RCC 7860 (cell line): ENCODE results near the gene FGFR3.

Source experiments
- DNase-seq: peaks from one replicate; pipeline ENCODE4 v3.0.0-alpha.2; 2015; ENCODE audit warnings: low spot score
- FAIRE-seq: peaks from 2 replicates; lab custom pipeline; 2012; peaks lifted over from hg19 to GRCh38; lab: Jason Lieb, UNC

The FGFR3 gene

DNA sequence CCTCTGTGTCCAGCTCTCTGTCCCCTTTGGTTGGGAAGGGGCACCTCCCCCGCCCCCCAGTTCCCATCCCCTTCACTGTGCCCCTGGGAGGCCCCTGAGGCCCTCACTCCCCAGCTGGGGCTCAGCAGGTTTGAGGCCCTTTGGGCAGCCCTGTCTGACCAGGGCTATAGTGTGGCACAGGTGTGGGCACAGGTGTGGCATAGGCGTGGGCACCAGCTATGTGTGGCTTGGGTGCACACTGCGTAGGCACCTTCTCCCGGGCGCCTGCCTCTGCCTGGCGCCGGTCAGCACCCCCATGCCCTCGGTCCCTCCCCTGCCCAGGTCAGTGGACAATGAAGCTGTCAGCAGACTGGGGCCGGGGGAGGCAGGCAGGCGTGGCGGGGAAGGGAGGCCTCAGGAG, 7.5 kb upstream of the FGFR3 start:
- no peak for FAIRE-seq

DNA sequence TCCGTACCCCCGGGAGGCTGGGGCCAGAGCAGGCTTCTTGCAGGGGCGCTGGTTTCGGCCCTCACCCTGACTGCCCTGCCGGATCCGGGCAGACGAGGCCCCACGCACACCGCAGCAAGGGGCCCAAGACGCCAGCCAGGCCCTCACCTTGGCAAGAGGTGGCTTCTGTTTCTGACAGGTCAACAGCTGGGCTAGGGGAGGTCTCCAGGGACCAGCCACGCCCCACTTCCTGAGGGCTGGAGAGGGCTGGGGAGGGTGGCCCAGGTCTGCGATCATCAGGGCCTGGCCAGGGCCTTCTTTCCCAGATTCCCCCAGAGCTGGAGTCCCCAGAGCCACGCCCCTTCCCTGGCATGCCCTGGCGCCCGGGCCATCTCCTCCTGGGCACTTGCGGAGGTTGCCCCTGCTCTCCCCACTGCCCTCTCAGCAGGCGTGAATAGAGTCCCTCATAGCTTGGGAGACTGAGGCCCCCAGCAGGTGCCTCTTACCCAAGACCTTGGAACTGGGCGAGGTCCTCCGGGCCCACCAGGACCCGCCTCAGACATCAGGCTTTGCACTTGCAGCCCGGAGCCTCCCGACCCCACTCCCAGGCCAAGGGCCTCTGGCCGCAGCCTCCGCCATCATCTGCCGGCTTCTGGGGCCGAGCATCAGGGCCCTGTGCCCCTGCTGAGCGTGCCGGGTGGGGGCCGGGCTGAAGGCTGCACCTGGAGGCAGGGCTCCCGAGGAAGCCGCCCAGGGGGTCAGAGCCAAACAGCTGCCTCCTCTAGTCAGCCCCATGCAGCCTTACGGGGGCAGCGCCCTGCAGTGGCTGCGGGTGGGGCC, 6.3 kb upstream of the FGFR3 start:
- FAIRE-seq (no peak), DNase-seq (no peak)

More for the DNA sequence above, 7.5 kb upstream of the FGFR3 start:
- DNase-seq = no peak

- DNase-seq = no peak
- FAIRE-seq = no peak
Observed at GRCh38 chr4:1787411-1788077, 5.5 kb upstream of the FGFR3 start.

- FAIRE-seq (no peak), DNase-seq (no peak)
Observed at GRCh38 chr4:1788254-1788973, 4.7 kb upstream of the FGFR3 start.

GRCh38 chr4:1789552-1789951, 3.5 kb upstream of the FGFR3 start:
- FAIRE-seq = no peak
- DNase-seq = no peak

- no peak for FAIRE-seq
- DNase-seq = no peak
Observed at GRCh38 chr4:1790005-1790404, 3.1 kb upstream of the FGFR3 start.

- FAIRE-seq (no peak), DNase-seq (no peak)
Observed at GRCh38 chr4:1792158-1792831, 798 bp upstream of the FGFR3 start.

DNA sequence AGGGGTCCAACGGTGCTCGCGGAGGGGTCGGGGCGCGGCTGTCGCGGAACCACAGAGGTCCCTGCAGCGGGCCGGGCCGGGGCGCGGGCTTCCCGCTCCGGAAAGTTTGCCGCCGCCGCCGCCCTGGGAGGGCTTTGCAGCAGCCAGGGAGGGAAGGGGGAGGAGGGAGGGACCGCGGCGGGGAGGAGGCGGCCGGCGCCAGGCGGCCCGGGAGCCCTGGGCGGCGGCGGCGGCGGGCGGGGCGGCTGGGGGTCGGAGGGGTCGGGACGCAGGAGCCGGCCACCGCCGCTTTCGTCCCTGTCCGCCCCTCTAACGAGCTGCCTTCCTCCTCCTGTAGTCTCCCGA, 375 bp downstream of the FGFR3 start:
- FAIRE-seq (no peak), DNase-seq (no peak)

- DNase-seq = no peak
- FAIRE-seq = no peak
Observed at GRCh38 chr4:1793940-1794808, 1.1 kb downstream of the FGFR3 start.

DNA sequence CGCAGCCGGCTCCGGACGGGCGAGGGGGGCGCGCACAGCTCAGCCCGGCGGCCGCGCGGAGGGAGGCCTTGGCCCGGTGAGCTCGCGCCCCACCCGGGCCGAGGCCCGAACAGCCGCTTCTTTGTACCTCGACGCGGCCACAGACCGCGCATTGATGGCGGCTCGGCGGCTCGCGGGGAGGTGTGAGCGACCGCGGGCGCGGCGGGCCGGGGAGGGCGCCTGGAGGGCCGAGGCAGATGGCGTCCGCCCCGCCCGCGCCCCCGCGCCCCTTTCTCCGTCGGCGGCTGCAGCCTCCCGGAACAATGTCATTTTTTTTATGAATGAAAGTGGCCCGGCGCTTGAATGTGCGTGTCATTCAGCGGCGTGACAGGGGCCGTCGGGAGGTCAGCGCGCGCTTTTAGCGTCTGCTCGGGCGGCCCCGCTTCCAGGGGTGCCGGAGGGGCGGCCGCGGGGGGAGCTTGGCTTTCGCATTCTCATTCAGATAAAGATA, 1.8 kb downstream of the FGFR3 start:
- no peak for DNase-seq
- FAIRE-seq = no peak

DNA sequence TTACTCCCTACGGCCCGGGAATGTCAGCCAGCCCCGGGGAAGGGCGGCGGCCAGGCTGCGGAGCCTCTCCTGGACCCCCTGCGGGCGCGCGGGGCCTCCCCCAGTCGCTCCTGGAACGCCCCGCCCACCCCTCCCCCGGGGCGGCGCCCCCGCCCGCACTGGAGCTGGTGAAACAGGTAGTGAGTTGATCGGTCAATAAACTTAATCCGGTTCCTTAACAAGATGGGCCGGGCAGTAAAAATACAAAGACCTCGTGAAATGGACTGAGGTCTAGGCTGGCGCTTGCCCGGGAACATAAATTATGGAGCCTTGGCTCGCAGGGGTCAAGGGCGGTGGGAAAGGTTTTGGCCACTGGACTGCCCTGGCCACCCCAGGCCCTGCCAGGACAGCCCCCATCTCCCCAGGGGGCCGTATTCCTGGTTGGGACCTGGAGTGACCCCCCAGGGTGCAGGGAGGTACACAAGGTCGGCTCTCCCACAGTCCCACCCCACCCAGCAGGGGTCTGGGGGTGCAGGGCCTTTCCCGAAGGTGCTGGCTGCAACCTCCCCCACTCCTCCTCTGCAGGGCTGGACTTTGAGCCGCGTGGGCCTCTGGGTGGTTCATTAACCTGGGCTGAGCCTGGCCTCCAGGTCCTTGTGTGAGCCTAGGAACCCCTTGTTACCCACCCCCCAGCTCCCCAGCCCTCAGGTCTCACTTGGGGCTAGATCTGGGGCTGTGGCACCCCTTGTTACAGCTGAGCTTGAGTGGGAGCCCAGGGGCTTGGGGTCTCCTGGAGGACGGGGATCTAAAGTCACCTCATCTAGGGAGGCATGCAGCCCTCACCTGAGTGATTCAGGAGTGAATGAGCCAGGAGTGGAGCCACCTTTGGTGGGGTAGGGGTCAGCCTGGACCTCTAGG, 2.5 kb downstream of the FGFR3 start:
- FAIRE-seq (no peak), DNase-seq (no peak)

GRCh38 chr4:1796486-1797204, 3.6 kb downstream of the FGFR3 start:
- DNase-seq = no peak

DNA sequence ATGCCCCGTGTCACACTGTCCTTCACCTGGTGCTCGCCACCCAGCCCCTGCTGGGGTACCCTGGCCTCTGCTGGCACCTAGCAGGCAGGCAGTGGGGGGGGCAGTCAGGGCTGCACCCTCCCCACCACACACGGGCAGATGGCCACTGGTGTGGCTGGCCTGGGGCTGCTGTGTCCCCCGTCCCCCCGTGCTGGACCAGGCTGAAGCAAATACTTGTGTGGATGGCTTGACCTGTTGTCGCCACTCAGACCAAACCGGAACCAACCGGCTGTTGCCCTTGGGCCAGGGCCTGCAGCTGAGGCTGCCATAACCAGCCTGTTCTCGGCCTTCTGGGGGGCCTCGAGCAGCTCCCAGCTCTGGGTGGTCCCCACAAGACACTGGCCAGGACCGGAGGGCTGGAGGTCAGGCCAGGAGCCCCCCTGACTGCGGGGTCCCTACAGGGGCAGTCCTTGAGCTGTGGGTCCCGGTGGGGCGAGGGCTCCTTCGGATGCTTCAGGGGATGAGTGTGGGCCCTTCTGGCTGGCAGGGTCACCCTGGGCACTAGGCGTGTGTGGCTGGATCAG, 4.3 kb downstream of the FGFR3 start:
- DNase-seq (no peak), FAIRE-seq (no peak)

More at GRCh38 chr4:1796486-1797204, 3.6 kb downstream of the FGFR3 start:
- FAIRE-seq = no peak

- no peak for DNase-seq
- no peak for FAIRE-seq
Observed at GRCh38 chr4:1797861-1798579, 4.9 kb downstream of the FGFR3 start.

GRCh38 chr4:1798580-1799386, 5.7 kb downstream of the FGFR3 start:
- DNase-seq (no peak), FAIRE-seq (no peak)
